ENCODE results near the gene ZNF660.
"Not testable (repeated sequence)": the region's sequence is repeated elsewhere in the genome, so short reads cannot be mapped to it uniquely, and the experiment has no call there.

ZNF660 gene

DNA sequence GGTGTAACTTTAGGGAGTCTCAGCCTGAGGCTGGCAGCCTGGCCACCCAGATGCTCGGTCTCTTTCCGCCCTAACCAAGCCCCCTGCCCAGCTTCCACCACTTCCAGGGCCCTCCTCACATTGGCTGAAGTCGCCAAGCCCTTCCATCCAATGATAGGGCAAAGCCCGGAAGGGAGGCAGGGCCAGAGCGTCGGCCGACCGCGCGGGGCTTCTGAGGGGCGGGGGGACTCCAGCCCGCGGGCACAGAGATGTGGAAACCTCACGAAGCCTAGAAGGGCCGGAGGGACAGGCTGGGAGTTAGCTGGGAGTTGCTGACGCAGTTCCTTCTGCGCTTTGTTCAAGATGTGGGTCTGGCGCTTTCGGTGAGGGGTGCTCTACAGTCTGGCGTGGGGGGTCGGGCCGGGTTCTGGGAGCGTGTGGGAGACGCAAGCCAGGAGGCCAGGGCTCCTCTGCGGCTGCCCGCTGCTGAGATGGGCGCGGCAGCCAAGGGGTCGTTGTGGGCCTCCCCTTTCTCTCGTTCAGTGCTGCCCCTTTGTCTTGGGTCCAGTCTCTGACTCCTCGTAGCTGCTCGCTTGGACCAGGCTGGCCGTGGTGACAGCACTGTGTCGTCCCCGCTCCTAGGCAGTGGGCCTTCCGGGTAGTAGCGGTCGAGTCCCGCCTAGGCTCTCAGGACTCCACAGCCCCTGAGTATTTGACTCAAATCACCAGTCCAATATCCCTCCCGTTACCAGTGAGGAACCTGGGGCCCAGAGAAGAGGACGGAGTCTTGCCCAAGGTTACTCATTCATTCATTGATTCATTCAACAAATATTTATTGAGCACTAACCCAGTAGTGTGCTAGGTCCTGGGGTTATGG lies at the start of gene ZNF660:
Gene ZNF660, plus strand, starts transcription at position 319 of the 856 bp plus-strand sequence. CDS start 9,230 bp downstream, outside the sequence.
- DNase-seq: no peak

DNA sequence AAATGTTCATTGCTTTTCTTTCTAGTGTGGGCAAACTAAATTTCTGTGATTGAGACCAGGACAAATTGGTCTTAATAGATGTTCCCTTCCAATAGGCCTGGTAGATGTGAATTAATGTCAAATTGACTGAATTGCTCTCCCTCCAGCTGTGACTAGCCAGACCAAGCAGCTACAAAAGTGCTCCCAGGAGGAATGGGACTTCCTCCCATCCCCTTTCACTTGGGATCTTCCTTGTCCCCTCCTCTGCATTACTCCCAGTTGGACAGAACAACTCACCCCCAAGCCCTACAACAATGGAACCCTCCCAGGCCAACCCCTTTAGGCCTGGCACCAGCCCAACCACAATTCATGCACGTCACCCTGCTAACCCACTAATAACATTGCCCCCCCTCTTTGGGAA lies 49.4 kb upstream of the ZNF660 start:
- no peak for DNase-seq

DNA sequence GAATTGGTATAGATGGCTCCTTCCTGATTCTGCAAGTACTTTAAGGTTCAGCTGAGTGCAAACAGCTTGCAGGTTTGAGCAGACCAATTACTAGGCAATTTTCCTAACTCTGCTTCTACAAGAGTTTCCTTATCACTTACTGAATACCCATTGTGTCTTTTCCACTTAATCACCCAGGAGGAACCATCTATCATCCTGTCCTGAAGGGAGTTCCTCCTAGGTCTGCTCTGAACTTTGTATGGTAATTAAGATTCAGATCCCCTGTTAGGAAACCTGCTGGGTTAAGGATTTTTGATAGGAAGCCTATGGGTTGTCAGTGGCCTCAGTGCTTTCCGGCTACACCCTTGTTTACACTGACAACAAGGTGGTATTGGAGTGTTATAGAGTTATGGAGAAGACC lies 40.0 kb upstream of the ZNF660 start:
- DNase-seq: not testable (repeated sequence)

DNA sequence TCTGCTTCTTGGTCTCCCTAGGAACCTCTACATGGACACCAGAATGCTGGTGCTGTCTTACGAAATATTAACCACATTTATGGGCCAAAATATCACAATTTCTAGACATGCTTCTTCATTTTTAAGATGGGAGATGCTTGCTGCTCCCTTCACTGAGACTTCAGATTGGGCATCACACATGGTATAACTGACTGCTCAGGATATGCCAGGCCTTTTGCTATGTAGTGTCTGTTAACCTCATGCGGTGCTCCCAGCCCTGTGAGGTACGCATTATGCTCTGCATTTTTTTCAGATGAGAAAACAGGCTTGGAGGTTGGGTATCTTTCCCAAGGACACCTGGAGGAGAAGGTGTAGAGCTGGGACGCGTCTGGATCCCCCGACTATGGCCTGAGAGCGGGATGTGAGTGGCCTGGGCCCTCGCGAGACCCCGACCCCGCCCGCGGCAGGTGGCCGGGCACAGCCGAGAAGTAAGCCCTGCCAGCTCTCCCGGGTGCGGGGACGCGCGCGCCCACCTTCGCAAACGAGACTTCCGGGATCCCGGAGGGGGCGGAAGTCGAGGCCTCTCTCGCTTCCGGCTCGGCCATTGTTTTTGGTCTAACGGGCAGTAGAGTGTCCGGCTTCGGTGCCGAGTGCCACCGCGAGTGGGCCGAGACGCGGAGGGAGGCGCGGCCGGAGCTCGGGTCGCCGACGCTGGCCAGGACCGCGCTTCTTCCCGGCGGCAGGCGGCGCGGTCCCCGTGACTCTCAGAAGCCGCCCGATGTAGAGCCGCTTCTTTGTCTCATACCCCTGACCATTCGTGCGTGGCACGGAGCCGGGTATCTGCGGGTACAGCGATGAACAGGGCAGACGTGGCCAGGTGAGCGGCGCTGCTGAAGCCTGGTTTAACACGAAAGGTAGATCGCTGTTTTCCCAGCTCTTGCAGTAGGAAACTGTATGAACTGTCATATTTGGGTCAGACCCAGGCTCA lies 29.9 kb upstream of the ZNF660 start, which contains the start of gene ZKSCAN7:
Gene ZKSCAN7, plus strand, starts transcription at position 568 of the 967 bp plus-strand sequence. CDS start 1,855 bp downstream, outside the sequence.
- peak; percentile 59 for DNase-seq

DNA sequence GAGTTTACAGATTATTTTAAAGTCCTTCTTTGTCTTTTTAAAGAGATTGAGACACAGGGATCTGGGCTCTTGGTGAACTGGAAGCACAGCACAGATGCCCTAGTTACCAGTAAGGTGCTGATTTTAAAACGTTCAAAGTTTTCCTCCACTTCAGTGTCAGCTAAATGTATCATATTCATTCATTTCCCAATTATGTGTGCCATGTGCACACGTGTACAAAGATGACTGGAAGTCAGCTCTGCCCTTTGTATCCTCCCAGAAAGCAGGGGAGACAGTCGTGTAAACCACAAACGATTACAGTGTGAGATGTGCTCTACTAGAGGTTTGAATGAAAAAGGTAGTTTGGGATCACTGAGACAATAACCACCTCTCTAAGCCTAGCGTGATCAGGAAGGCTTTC lies 29.0 kb upstream of the ZNF660 start:
- DNase-seq: no peak

DNA sequence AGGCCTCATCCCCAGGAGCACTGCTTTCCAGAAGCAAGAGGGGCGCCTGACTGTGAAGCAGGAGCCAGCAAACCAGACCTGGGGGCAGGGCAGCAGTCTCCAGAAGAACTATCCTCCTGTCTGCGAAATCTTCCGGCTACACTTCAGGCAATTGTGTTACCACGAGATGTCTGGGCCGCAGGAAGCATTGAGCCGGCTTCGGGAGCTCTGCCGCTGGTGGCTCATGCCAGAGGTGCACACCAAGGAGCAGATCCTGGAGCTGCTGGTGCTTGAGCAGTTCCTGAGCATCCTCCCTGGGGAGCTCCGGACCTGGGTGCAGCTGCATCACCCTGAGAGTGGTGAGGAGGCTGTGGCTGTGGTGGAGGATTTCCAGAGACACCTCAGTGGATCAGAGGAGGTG lies 27.7 kb upstream of the ZNF660 start:
- no peak for DNase-seq

DNA sequence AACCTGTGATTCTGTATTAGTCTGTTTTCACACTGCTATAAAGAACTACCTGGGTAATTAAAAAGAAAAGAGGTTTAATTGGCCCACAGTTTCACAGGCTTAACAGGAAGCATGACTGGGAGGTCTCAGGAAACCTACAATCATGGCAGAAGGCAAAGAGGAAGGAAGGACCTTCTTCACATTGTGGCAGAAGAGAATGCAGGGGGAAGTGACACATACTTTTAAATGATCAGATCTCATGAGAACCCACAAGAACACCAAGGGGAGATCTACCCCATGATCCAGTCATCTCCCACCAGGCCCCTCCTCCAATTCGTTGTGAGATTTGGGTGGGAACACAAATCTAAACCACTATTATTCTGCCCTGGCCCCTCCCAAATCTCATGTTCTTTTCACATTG lies 23.7 kb upstream of the ZNF660 start:
- DNase-seq: no peak

DNA sequence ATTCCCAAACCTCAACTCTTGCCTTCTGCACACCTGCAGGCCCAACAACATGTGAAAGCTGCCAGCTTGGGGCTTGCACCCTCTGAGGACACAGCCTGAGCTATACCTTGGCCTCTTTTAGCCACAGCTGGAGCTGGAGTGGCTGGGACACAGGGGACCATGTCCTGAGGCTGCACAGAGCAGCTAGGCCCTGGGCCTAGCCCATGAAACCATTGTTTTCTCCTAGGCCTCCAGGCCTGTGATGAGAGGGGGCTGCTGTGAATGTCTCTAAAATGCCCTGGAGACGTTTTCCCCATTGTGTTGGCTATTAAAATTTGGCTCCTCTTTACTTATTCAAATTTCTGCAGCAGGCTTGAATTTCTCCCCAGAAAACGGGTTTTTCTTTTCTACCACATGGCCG lies 22.6 kb upstream of the ZNF660 start:
- no peak for DNase-seq

DNA sequence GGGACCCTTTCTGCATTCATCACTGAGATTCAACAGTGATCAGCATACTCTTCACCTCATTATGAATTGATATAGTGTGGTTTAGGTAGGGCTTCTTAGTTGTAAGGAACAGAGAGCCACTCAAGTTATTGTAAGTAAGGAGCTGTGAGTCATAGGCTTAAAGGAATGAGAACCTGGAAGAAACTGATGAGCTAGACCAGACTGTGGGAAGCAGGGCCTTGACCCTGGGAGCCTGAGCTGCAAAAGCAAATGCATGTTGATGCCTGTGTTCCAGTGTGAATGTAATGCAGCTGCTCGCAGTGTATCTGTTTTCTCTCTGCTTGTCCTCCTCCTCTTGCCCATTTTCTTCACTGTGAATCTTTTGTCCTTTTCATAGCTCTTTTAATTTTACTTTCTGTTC lies 16.2 kb upstream of the ZNF660 start:
- no peak for DNase-seq

DNA sequence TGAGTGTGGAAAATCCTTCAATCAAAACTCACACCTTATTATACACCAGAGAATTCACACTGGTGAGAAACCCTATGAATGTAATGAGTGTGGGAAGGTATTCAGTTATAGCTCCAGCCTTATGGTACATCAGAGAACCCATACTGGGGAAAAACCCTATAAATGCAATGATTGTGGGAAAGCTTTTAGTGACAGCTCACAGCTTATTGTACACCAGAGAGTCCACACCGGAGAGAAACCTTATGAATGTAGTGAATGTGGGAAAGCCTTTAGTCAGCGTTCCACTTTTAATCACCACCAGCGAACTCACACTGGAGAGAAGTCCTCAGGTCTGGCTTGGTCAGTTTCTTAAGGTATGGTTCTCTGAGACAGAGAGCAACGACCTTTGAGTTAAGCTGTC lies 13.7 kb upstream of the ZNF660 start:
- DNase-seq: no peak

DNA sequence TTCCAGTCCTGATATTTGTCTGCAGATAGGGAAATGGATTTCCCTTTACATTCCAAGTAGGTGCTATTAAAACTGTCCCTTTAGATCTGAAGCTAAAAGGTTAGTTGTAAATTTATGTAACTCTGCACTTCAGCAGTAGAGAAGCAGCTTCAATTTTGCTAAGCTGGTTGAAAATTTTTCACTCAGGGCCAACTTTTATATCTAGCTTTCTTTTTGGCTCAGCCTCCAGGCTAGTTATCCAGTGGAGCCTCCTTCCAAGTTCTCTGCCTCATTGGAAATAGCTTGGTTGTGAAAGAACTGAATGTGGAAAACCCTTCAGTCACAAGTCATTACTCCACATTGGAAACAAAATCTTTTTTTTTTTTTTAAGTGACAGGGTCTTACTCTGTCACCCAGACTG lies 8.2 kb upstream of the ZNF660 start:
- no peak for DNase-seq

DNA sequence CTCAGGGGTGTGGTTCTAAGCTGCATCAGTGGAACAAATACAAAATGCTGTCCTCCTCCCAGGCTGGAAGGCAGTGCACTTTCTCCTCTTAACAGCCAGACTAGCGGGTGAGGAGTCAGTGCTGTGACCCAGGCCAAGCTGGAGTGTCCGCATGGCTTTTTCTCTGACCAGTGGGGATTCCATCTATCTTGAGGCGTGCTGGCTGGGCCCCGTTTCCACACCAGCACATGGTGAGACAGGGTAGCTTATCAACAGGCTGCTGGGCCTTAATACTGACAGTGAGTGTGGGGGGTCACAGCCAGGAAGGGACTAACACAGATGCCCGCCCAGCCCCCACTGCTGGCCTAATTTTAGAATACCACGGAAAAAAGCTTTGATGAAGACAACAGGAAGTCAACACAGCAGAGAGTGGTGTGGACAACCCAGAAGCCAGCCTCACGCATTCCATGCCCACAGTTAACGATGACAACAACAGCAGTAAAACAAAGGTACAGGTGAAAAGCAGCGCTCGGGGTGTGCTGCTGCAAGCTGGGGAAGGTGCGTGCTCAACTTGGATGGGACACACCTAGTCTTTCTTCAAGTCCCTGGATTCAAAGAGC lies 7.3 kb upstream of the ZNF660 start:
- not testable (repeated sequence) for DNase-seq

DNA sequence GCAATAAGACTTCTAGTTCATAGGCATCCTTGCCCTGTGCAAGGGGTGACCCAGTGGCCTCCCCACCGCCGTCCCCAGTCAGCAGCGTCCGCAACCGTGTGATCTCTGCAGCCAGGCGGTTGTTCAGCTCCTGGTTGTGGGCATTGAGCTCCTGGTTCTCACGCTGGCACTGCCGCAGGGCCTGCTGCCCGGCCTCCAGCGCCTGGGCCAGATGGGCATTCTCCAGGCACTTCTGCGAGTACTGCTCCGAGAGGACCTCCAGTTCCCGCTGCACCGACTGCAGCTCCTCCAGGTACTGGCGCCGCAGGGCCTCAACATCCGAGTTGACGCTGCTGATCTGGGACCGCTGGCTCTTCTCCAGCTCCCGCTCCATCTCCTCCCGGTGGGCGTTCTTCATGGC lies 6.4 kb upstream of the ZNF660 start:
- not testable (repeated sequence) for DNase-seq

DNA sequence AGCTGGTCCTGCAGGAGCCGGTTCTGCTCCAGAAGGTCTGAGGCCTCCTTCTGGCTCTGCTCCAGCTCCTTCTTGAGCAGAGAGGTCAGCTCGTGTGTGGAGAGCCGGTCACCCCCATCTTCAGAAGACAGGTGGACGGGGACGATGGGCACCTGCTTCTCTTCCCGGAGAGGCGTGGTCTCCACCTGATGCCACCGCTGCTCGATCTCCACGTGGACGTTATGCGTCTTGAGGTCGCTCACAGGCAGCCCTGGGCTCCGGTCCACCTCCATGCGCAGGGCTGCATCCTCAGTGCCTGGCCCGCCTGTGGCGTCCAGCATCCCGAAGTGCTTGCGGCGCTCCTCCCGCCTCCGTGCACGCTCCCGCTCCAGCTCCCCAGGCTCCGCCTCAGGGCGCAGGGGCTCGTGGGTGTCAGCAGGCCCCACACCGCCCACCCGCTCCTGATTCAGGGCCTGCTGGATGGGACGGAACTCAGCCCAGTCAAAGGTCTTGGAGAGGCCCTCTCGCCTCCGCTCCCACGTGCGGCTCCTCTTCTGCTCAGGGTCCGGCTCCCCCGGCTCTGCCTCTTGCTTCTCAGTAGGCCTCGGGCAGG lies 5.7 kb upstream of the ZNF660 start:
- DNase-seq: not testable (repeated sequence)

DNA sequence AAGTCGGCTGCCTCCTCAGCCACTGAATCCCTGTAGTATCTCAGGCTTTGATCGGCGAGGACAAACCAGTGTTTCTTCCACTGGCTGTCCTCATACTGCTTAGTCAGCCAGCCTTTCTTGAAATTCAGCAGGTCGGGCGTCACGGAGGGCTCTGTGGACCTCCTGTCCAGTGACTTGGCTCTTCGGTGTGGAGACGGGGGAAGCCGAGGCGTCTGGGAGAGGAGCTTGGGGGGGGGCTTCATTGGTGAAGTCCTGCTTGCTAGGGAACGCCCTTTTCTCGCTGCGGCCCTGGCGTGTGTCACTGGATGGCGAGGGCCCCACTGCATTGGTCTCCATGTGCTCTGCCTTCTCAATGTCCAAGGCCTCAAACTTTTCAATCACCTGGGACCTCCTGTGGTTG lies 5.0 kb upstream of the ZNF660 start:
- not testable (repeated sequence) for DNase-seq

DNA sequence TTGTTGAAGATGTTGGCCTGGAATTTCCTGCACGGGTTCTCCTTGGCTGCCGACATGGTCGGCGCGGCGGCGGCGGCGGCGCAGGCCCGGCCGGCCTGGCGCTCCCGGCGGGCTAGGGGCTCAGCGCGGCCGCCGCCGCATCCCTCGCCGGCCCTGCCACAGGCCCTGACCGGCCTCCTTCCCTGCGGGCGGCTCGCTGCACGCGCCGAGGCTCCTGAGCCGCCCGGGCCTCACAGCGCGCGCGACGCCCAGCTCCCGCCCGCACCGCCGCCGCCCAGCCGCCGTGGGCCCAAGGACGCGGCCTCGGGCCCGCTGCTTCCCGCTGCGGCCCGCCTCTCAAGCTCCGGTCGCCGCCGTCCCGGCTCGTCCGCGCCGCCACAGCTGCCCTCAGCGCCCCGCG lies 3.8 kb upstream of the ZNF660 start:
- not testable (repeated sequence) for DNase-seq

DNA sequence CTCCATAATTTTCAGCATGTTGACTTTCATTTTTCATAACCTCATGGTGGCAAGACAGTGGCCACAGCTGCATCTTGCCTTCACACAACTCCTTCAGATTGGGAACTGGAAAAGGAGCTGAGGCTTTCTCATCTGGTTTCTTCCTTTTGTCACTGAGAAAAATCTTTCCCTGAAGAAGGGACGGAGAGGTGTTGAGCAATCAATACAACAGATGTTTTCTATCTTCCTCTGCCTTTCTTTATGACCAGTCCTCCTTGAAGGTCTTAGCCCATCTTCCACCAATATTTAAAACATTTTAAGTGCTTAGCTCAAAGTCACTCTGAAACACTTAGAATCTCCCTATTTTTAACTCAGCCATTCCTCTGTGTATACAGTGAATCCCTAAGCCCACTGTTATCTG lies 11.9 kb downstream of the ZNF660 start:
- DNase-seq: no peak

DNA sequence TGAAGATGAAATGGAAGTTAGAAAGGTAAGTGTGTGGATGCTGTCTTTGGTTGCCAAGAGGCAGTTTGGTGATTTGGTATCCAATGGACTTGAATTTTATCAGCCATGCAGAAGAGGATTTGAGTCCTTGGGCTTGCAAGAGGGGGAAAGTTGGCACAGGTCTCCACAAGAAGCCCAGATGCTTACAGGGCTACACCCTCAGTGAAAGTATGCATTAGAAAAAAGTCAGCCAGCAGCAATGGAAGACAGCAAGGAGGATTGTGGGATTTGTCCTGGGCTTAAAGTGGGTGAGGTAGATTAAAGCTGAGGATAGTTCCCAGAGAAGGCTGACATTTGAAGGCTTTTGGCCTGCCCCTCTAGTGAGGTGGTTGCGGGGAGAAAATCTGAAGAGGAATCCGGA lies 17.0 kb downstream of the ZNF660 start:
- no peak for DNase-seq

DNA sequence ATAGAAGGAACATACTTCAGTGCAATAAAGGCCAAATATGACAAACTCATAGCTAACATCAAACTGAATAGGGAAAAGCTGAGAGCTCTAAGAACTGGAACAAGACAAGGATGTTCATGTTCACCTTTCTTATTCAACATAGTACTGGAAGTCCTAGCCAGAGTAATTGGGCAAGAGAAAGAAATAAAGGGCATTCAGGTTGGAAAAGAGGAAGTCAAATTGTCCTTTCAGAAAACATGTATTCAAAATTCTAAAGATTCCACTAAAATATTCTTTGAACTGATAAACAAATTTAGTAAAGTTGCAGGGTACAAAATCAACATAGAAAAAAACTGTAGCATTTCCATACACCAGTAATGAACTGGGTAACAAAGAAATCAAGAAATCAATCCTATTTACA lies 27.9 kb downstream of the ZNF660 start:
- DNase-seq: no peak

DNA sequence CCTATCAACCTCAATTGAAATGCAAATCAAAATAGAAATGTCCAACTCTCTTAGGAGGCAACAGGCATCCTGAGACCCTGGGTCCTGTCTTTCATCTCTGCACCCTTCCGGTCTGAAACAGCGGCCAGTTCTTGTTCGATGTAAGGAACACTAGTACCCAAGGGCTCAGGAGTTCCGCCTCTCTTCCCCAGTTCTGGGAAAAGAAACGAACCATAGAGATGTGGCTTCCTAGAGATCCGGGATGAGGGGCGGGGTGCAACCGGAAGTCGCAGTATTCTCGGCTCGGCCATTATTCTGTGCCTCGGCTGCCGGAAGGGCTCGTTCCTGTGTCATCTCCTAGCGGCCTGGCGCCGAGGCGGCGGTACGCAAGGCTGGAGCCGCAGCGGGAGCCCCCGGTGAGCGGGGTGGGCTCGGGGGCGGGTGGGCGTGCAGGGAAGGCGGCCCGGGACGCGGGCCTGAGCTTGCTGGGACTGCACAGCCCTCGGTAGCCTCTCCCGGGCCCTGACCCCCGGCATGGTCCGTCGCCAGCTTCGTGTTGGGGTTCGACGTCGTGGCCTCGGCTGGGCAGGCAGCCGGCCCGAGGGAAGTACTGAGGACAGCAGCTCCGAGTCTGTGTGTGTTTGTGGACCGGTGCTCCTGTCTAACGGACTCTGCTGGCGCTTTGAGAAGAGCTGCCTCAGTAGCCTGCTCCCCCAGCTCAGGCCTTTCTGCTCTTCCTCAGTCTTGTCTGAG lies 40.2 kb downstream of the ZNF660 start, which contains the start of gene ZNF197:
Gene ZNF197, plus strand, starts transcription at position 288 of the 732 bp plus-strand sequence. CDS start 4,119 bp downstream, outside the sequence.
- DNase-seq: peak; percentile 57

DNA sequence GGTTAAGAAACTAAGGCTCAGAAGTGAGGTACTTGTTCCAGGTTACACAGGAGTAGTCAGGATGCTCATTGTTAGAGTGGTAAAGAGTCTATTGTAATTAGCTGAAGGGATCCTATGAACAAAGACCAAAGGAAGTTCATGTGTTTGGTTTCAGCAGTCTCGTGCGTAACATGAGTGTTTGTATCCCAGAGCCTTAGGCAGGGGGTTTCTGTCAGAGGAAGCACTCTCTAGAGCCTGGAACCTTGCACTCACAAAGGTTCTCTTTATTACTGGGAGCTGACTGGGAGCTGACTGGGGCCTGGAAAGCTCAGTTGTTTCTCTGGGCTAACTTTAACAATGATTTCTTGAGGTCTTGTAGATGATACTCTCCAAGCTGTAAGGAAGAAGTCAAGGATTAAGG lies 44.0 kb downstream of the ZNF660 start:
- DNase-seq: no peak

DNA sequence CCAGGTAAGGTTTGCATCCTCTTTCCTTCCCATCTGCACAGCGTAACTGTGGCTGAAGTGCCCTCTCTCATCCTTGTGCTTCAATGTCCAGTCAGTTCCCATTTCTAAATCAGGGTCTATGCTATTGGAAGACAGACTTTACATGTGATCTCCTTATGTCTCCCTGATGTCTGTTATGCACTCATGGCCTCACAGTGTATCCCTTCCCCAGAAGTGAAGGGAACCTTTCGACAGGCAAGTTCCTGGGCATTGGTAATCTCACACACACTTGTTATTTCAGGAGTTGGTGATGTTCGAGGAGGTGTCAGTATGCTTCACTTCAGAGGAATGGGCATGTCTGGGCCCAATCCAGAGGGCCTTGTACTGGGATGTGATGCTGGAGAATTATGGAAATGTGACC lies 47.4 kb downstream of the ZNF660 start:
- DNase-seq: no peak
